HG02938 (cell line): Measurements from ENCODE around the gene HOXA11.

Experiments
- ATAC-seq: cut with Tn5 transposase; IDR thresholded peaks from one replicate; pipeline ENCODE4 v1.9.1; 2021; ENCODE audit warnings: mild to moderate bottlenecking, moderate library complexity; ENCODE audit not compliant: unreplicated experiment

Gene HOXA11

DNA sequence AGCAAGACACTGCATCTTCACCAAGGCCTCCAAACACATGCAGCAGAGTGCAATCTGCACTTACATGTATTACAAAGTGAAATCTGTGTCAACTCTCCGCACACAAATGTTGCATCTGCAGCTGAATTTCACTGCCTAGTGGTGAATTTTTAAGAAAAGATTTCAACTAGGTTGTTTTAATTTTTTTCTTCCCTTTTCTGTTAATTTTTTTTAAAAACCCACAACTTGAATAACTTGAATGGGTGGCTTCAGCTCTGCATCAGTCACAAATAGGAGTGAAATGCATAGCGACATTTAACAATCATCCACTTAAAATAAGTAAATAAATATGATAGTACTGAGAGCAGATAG lies 8.9 kb upstream of the HOXA11 start:
- ATAC-seq, result no peak

GRCh38 chr7:27193335-27194001 lies 8.4 kb upstream of the HOXA11 start:
- no peak for ATAC-seq

DNA sequence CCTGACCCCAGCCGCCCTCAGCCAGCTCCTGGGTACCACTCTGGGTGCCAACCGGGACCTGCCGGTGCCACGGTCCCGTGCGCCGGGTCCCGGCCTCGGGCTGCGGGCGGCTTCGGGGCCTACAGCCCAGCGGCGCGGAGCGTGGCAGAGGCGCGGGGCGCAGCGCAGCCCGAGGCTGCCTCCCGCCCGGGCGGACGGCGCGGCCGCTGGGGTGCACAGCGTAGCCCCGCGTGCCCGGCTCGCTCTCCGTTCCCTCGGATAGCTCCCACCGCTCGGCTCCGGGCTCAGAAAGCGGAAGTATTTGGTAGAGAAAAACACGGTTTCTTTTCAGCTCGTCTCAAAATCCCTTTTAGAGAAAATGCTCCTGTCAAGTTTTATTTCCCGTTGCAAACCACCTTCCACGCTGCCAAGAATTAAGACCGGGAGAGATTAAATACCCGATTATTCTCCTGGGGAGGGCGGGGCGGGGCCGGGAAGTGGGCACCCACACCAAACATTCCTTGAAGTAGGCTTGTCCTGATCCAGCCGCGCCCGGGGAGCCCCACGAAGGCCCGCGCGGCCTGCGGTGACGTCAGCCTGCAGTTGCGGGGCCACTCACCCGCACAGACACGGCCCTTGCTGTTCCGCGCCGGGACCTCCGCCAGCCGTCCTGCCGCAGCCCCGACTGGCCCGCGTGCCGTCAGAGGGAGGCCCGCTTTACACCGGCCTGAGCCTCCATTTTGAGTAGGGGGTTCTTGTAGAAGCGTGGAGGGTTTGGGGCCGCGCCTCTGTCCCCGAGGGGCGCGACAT lies 7.7 kb upstream of the HOXA11 start:
- ATAC-seq, result no peak

DNA sequence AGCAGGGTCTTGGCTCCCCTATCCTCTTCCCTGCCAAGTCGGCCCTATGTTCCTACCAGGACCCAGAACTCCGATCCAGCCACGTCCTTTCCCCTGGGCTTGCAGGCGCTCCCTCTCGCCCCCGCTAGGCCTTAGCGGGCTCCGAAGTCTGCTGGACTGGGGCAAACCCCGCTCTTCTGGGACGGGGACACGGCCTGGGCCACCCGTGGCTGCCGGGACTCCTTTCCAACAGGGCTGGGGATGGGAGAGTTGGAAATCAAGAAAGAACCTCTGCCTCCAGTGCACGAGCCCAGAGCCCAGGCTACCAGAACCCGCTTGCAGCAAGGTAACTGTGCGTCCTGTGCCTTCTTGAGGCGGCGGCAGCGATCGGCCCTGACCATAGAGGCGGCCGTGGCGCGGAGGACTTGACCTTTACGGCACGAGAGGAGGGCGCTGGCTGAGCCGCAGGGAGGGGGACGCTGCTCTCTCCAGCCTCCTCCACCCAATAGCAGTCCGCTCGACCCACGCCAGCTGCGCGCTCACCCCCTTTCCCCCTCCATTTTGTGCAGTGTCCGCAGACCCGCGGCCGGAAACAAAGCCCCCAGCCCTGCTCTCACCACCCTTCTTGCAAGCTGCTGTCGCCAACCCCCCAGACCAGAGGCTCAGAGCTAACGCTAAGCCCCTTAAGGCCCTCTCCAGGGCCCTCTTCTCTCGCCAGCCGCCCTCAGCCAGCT lies 7.0 kb upstream of the HOXA11 start:
- ATAC-seq, result no peak

- ATAC-seq, result no peak
These were observed 6.2 kb upstream of the HOXA11 start for GRCh38 chr7:27191161-27191731.

GRCh38 chr7:27189997-27190748 lies 5.1 kb upstream of the HOXA11 start:
- no peak for ATAC-seq

- no peak for ATAC-seq
These were observed 4.4 kb upstream of the HOXA11 start for GRCh38 chr7:27189295-27189996.

- no peak for ATAC-seq
These were observed 3.6 kb upstream of the HOXA11 start for GRCh38 chr7:27188386-27189294.

- no peak for ATAC-seq
These were observed 2.7 kb upstream of the HOXA11 start for GRCh38 chr7:27187475-27188385.

DNA sequence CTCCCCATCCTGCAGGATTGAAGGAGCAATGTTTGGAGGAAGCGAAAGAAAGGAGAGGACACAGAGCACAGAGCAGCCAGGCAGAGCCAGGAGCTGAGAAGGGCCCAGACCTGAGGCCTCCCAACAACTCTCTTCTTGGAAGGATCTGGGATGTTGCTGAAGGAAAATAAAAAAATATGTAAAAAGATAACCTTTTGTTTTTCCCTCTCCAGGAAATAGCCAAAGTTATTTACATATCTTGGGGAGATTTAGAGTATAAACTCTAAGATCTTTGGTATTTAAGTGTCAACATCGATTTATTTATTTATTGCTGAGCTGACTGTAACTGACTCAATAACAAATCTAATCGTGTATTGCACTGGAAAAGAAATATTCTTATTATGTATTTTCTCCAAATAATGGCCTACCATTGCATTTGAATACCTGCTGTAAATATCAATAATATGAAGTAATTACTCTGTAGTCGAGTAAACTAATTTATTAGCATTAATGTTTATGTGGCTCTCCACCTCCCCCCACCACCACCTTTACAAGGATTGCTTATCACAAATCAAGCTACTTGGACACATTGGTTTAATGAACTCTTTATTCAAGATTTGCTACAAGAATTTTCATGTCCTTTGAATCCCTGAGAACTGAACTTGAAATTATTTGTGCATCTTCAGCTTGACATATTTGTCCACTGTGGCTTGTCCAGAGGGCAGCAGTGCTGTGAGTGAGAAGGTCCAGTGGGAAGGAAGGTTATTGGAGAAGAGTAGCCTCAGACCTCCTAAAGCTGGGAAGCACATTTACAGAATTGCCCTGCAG lies 1.8 kb upstream of the HOXA11 start:
- no peak for ATAC-seq

GRCh38 chr7:27185854-27186667 lies 1.0 kb upstream of the HOXA11 start:
- ATAC-seq, result no peak

DNA sequence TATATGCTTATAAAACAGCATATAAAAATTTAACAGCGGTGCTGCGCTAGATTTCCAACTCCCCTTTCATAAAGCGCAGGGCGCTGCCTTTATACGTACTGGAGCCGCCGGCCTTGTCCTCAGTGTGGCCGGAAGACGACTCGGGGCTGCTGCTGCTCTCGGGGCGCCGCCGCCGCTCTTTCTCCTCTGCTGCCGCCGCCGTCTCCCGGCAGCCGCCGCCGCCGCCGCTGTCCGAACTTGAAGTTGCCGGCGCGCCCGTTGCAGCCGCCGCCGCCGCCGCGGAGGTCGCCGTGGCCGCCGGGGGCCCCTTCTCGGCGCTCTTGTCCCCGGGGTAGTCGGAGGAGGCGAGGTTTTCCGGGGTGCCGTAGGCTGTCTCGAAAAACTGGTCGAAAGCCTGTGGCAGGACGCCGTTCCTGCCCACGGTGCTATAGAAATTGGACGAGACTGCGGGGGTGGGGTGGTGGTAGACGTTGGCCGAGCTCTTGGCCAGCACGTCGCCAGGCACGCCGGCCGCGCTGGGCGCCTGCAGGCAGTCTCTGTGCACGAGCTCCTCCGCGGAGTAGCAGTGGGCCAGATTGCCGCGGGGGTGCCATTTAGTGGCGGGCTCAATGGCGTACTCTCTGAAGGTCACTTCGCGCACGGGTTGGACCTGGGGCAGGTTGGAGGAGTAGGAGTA lies 557 bp downstream of the HOXA11 start:
- no peak for ATAC-seq

GRCh38 chr7:27183682-27184336 lies 1.2 kb downstream of the HOXA11 start:
- no peak for ATAC-seq

DNA sequence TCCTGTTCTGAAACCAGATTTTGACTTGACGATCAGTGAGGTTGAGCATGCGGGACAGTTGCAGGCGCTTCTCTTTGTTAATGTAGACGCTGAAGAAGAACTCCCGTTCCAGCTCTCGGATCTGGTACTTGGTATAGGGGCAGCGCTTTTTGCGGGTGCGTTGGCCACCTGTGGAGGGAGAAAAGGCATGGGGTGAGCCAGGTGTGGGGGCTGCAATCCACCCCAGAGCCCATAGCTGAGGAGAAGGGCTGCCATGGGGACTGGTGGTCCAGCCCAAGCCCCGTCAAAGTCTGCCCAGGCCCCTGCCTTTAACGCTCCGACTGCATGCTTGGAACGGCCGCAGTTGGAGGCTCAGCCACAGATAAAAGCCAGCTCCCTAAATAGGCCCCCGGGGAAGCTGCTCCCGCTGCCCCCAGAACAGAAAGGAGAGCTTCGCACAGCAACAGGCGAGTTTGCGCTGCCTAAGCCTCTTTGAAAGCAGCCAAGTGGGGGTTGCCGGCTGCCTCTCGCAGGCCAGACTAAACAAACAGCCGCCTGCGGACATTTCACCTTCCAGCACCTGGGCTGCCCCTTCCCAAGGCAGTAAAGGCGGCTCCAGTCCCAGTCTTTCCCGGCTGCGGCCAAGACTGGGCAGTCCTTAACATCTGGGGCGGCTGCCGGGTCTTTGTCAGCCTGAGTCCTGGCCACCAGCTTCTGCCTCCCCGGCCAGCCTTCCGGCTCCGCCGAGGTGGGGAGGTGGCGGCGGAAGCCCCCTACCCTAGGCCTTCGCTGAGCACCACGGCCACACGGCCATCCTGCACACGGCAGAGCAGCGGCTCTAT lies 2.0 kb downstream of the HOXA11 start:
- ATAC-seq, result no peak
